Stimulated activated CD4-positive, alpha-beta T cell treated with anti-CD3 and anti-CD28 coated beads, Interleukin-15, amount 100 ng/mL, for 1 hour (primary cell): ENCODE results near the gene HOXB9.

Experiments used
- DNase-seq, 2 donors: peaks; one replicate each; pipeline ENCODE4 v3.0.0-alpha.2; 2020; ENCODE audit warnings: low read depth in 1 of 2, low spot score in 1 of 2

HOXB9 gene

DNA sequence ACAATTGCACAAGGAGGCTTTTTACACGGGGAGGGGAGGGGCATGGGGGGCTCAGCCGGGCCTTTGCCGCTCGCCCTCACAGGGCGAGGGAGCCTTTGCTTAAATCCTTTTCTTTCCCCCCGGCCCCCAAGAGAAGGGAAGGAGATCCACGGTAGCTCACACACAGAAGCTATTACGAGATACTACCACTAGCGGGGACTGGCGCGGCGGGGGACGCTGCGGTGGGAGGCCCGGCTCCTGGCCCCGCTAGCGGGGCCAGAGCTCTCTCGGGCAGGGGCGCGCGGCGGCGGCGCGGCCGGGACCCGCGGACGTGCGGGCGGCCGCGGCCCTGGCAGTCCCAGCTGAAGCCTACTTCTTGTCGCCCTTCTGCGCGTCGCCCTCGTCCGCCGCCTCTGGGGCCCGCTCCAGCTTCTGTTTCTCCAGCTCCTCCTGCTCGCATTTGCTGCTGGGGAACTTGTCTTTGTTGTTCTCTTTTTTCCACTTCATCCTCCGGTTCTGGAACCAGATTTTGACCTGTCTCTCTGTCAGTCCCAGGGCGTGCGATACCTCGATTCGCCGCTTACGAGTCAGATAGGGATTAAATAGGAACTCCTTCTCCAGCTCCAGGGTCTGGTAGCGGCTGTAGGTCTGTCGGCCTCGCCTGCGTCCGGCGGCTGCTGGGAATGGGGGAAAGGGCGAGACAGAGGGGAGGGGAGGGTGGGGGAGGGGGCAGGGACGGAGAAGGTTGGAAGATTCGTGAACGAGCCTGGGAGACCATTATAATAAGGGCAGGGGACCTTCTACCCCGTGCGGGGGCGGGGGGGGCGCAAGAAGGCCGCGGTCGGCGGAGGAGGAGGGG, 13.1 kb downstream of the HOXB9 start:
- DNase-seq, result no peak

DNA sequence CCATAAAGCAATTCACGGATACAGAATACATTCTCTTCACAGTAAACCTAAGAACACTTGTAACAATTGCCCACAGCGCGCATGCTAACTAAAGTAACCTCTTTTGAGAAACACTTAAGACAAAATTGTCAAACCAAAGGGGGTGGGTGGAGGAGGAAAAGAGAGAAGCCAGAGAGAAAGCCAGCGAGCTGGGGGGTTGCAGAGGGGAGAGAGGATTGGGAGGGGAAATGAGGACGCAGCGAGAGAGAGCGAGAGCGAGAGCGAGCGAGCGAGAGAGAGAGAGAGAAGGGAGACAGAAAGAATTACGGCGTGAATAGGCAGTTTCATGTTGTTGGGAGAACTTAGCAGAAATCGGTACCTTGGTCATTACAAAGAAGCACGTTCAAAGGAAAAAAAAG, 13.7 kb downstream of the HOXB9 start:
- DNase-seq, result no peak

DNA sequence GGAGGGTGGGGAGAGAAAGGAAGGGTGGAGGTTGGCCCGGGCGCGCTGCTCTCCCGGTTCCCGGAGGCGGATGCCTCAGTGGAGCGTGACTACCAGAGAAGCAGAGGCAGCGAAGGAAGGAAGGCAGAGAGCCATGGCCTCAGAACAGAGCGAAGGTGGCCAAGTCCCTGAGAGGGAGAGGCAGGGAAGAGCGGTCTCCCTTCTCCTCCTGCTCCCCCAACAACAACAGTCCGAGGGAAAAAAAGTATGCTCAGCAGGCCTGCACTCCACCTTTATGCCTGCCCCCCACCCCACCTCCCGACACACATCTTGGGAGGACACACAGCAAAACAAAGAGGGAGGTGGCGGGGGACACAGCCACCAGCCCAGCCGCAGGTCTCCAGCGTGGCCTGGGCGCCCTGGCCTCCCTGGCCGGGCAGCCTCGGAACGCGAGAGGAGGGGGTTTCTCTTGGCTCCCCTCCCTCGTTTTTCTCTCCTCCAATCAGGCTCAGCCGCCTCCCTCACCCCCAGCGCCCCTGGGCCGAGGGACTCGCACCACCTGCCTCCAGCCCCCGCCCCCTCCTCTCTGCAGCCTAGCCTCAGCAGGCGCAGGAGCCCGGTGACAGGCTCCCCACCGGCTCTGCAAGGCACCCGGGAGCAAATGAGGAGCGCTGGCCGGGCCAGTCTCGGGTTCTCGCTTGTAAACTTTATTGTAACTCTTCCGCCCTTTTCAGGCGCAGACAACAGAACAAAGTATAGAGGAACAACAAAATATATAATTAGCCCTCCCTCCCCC, 14.3 kb downstream of the HOXB9 start:
- DNase-seq, result no peak

DNA sequence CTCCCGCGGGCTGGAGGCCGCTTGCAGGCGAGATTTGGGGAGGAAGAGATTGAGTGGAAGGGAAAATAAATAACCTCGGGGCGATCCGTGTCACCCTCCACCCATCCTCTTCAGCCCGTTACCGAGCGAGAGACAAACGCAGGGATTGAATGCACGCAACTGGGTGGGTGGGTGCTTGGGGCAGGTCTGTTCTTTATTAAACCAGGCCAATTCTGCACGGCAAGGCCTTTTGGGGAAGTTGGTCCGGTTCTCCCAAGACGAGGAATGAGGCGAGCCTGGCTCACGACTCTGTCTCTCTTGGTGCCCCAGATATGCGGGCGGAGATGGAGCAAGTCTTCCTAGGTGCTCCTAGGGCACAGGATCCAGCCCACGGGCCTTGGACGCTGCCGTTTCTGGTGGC, 14.9 kb downstream of the HOXB9 start:
- DNase-seq, result no peak

DNA sequence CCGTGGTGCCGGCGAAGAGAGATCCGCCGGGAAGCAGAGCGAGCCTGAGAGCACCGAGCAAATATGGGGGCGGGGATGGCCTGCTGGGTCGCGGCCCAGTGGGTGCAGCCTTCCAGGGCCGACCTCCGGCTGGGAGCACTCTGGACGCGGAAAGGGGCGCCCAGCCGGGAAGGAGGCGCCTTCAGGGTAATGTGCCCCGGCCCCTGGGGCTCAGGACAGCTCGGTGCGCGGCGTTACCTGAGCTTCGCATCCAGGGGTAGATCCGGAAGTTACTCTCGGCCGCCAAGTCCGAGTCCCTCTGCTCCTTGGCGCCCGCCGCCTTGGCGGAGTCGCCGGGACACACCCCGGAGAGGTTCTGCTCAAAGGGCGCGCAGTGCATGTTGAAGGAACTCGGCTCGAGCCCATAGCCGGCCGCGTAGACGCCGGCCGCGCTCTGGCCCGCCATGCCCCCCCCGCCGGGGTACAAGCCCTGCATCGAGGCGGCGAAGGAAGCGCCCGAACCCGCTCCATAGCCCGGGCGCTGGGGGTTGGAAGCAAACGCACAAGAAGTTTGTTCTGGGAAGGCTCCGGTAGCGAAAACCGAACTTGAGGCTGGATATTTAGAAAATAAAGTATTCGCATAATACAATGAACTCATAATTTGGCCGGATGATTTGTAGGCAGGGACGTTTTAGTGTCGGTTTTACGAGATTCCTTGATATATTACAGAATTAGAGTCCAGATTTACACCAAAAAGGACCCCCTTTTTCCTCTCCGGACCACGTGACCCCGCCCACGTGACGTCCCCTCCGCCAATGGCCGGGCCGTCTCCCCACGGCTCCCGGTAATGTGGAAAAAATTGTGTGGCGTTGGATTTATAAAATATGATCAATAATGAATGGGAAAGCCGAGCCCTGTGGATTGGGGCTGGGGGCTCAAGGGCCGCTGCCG, 15.6 kb downstream of the HOXB9 start, which contains the start of gene HOXB7:
Gene HOXB7, minus strand, starts transcription at position 736 of the 930 bp plus-strand sequence. Its CDS starts 99 bp downstream, at position 637.
- peak in 1 of 2 donors; percentile 47 for DNase-seq

DNA sequence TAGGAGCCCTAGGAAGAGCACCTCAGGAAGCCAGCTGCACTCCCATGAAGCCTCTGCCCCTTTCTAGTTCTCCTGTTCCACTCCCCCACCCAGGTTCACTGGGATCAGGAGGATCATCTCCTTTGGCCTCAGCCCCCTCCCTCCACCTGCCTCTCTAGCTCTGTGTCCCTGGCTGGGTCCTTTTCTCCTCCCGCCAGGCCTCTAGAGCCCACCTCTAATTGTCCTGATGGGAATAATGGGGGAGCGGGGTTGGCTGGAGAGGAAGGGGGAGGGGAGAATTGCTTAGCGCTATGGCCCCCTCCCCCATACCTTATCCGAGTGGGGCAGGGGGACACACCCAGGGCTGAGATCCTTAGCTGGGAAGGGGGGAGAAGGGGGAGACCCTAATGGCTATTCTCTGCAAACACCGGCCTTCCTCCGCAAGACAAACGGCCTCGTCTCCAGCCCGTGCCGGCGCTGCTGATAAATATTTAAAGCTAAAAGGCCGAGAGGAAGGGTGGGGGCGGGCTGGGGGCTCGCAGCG, 16.3 kb downstream of the HOXB9 start:
- no peak for DNase-seq

DNA sequence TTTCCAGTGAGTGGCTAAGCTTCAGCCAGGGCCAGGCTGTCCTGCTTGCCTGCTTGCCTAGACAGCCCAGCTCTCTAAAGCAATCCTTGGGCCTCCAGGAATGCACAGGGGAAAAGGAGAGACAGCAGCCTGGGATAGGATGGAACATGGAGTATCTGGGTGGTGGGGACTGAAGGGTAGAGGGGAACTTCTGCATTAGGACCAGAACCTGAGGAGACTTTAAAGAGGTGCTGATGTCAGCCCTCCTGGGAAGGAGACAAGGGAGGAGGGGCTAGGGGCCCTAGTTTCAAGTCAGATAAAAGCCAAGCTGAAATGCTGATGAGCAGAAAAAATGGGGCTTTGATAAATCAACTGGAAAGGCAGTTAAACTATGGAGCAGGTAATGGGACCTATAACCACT, 17.1 kb downstream of the HOXB9 start:
- DNase-seq, result no peak

DNA sequence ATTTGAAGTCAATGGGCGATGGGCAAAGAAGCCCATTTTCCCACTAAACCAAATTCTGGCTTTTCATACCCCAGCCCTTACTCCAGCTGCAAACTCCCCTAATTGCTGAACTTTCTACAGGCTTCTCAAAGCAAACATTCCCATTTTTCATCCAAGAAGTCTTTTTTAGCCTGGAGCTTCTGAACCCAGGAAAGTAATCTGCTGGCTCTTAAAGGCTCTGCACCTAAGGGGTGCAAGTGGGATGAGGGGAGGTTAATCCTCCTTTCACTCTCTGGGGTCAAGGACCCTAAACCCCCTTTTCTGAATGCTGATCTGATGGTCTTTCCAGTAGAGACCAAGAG, 17.7 kb downstream of the HOXB9 start:
- no peak for DNase-seq

DNA sequence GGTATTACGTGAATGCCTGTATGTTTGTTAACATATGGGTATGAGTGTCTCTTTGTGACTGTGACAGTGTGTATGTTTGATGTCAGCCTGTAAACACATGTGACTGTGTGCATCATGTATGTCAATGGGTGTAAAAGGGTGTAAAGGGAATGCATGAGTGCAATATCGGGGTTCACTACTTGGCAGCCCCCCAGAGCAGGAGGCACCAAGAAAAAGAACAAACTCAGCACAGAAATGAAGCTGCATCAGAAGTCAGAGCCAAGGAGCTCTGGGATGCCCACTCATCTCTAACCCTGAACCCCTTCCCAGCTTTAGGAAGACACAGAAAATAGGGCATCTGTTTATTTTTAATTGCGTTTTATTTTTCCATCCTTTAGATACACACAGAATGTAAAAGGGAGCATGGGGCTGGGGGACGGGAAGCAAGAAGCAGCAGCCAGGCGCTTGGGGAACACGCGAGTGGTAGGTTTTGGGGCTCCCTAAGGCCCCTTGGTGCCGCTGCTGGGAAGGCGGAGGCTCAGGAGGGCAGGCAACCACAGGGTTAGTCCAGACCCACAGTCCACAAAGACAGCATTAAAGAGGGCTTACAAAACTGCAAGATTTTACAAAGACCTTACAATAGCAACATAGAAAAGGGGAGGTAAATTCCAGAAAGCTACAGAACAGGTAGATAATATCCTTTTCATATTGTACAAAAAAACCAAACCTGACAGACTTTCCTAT, 19.1 kb downstream of the HOXB9 start:
- DNase-seq, result no peak

DNA sequence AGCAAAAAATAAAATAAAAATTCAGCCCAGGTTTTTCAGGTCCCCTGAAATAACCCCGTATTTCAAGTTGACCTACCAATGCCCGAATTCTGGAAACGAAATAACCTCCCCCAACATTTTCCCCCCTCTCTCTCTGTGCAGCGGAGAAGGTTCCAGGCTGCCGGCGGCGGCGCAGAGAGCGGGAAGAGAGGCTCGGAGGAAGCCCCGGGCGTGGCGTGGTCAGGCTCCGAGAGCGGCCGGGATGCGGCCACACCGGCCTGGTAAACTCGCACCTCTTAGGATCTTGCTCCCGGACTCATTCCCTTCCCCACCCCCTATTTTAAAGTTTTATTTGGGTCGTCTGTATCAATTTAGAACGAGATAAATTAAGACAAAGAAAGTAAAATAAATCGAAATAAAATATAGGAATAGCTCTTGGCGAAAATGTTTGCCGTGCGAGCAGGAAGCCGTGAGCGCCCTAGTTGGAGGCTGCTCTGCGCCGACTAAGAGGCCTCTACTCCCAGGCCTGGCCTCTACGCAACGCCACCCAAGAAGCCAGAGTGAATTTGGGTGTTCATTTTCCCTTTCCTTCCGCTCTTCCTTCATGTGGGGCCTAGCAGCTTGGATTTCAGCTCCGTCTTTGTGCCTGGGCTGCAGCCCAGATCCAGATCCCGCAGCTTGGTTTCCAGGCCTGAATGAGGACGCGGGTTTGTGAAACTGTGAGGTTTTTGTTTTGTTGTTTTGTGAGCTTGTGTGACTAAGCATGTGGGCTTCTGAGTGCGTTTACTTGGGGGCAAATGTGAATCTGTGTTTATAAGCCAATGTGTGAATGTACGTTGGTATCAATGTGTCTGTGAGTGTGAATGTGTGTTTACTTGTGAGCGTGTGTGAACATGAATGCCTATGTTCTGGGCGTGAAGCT, 19.9 kb downstream of the HOXB9 start:
- no peak for DNase-seq

DNA sequence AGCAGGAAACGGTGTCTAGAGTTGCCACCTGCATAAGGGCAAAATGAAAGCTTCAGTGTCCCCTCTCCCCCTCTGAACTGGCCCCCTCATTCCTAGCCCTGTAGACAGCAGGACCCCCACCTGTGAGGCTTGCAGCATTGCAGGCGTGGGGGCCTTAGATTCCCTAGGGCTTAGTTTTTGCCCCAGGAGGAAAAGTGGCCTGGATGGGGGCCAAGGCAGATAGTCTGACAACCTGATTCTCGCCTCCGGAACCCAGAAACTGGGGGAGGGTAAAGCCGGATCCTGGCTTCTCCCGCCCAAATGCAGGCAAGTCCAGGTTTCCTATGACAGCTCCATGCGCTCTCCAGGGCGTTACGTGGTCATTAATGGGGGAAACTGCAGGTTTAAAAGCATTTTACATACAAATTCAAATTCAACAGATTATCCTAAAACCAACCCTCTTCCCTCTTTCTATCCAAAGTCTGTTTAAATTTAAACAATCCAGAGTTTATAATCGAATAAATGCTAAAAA, 20.7 kb downstream of the HOXB9 start:
- no peak for DNase-seq

DNA sequence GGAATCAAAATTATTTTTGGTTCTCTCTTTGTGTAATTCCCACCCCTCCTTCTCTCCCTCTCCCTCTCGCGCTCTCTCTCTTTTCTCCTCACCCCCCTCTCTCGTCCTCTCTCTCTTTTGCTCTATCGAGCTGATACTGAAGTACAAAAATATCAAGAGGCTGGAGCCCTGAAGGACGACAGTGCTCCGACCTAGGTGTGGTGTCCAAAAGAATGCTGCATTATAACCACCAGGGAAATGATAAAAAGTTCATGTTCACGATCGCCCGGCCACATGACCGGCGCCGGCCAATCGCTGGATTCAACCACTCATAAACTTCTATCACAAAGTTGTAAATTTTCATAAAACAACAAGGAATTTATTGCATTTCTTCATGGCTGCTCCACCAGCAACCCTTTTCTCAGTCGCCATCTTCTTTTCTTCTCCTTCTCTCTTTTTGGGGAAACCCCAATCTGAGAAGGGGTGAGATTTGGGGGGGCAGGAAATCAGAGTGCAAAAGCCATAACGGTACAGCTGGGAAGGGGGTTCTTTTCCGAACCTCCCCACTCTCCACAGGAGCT, 21.3 kb downstream of the HOXB9 start, which contains the start of gene HOXB6:
Gene HOXB6, minus strand, starts transcription at position 217 of the 560 bp plus-strand sequence. CDS start 6,836 bp downstream, outside the sequence.
- no peak for DNase-seq

DNA sequence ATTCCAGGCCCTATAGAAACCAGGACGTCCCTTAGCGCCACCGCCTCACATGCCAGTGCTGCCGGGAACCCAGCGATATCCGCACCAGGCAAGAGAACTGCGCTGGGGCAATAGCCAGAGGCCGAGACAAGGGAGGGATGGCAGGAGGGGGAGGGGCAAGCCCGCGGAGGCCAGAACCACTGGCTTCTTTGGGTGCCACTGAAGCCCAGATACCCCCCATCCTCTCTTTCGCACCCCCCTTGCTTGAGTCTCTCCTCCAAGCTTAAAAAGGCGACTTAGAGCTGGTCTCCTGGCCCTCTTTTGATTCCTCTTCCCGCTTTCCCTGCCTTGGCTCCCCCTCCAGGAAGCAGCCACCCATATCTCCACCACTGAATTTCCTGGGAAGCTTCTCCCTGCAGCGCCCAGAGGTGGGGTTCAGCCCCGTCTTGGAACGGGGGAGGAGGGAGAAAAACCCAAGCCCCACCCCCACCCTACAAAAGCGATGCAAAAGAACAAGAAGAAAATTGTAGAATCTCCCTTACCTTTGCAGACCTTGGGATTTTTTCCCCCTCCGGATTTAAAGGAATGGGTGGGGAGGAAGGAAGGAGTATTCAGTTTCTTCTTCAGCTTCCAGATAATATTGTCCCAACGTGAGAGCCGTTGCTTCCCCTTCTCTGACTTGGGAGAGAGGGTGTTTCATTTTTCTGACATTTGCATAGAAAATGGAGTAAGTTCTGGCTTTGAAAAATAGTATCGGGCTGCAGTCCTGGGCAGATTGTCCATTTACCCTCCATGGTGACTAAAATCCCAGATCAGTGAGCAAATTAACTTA, 22.0 kb downstream of the HOXB9 start:
- DNase-seq, result no peak

DNA sequence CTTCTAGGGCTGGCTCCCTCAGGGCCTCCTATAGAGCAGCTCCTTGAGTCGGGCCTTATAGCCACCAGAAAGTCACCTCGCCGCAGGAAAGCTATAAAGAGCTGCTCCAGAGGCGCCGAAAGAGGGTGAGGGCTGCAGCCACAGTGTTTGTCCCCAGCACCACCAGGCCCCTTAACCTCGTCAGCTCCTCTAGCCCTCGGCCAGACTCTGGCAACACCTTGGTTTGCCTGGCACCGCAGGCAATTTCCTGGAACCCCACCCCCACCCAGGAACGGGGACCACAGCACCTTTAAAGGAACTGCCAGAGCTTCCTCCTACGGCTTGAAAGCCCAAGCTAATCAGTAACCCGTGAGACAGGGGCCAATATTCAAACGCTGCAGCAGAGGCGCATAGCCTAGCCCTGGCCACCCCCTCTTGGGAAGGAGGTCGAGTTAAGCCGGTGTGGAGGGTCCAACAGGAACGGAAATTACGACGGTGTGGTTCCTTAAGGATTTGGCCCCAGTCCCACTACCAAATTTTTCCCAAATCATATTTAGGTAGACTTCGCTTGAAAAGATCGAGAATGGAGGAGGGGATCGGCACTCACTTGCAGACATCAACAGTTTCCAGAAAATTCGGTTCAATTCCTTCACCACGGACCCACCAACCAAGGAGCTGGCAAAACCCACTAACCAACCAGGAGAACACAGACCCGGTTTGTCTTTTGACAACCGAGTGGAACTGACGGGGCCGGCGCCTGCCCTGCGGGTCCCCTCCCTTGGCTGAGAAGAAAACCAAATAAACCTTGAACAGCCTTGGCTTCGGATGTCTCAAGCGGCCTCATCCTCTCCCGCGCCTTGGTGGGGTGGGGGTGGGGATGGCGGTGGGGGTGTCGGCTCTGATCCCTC, 24.4 kb downstream of the HOXB9 start:
- no peak for DNase-seq

DNA sequence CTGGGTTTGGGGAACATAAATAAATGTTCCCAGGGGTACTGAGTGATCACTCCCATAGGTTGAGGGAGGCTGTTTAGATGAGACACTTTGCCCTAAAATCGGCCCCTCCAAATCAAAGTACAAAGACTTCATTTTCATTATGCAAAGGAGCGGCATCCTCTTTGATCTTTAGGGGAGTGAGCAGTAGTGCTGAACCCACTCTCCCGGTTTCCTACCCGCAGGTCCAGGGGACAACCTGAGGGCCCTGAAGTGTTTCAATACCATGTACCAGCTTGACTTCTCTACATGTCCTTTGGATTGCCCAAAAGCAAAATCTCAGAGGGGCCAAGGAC, 25.0 kb downstream of the HOXB9 start:
- DNase-seq, result no peak

DNA sequence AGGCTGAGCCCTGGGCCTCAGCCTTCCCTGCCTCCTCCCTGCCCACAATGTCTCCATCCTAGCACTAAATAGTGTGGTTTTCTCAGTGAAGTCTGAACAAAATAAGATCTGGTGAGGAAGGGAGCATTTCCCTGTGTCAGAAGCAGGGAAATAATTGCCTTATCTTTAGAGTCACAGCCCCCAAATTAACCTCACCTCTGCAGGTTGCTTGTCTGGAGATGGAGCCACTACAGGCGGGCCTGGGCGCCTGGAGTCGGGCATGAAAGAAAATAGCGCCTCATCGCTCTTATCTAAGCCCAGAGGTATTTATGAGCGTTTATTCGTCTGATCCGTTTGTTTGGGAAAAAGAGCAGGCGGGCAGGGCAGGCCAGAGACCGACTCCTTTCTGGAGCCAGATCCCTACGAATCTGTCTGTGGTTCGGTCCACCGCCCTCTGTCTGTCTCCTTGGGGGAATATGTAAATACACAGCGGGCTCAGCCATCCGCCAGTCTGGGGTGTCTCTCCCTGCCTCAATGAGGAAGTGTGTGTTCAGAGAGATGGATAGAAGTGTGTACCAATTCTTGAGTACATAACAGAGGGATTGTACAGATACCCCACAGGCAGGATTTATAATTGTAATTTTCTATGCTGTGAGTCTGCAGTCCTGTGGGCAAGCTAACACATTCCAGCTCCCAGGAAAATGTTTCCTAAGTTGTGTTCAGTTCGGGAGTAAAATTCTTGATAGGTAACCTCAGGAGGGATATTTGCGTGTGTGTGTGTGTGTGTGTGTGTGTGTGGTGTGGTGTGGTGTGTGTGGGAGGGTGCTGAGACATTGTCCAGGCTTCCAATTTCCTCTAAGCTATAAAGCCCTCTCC, 25.7 kb downstream of the HOXB9 start:
- DNase-seq, result no peak
